ENCODE measurements around the gene PPP1R9A.

The PPP1R9A gene

GRCh38 chr7:95213809-95214492 is 306.6 kb downstream of the PPP1R9A start:
- peak overlapping the region; percentile 25 for H3K4me3 ChIP-seq
- no peak for TF ChIP-seq CTCF (IDR thresholded peaks at IDR 0.05)
- DNase-seq (ENCODE audit: low spot score), result peak; percentile 88
- H3K27ac ChIP-seq, result peak overlapping the region; percentile 9 to 71

GRCh38 chr7:95219721-95220120 is 312.3 kb downstream of the PPP1R9A start:
- no peak for DNase-seq (ENCODE audit: low spot score)
- Histone ChIP-seq H3K4me3 (no peak overlapping the region), H3K27ac (no peak overlapping the region)
- no peak for TF ChIP-seq CTCF (IDR thresholded peaks at IDR 0.05)

GRCh38 chr7:95220328-95220727 is 312.9 kb downstream of the PPP1R9A start:
- DNase-seq (ENCODE audit: low spot score), result no peak
- Histone ChIP-seq H3K4me3 (no peak overlapping the region), H3K27ac (no peak overlapping the region)
- TF ChIP-seq CTCF (IDR thresholded peaks at IDR 0.05), result no peak

- H3K4me3 ChIP-seq, result no peak overlapping the region
- no peak for TF ChIP-seq CTCF (IDR thresholded peaks at IDR 0.05)
- no peak for DNase-seq (ENCODE audit: low spot score)
- H3K27ac ChIP-seq, result no peak overlapping the region
Observed at GRCh38 chr7:95225301-95225700, 317.9 kb downstream of the PPP1R9A start.

- no peak overlapping the region for H3K4me3 ChIP-seq
- no peak for TF ChIP-seq CTCF (IDR thresholded peaks at IDR 0.05)
- no peak overlapping the region for H3K27ac ChIP-seq
- DNase-seq (ENCODE audit: low spot score), result no peak
Observed at GRCh38 chr7:95229301-95229700, 321.9 kb downstream of the PPP1R9A start.

- TF ChIP-seq CTCF (IDR thresholded peaks at IDR 0.05), result no peak
- H3K4me3 ChIP-seq, result no peak overlapping the region
- no peak overlapping the region for H3K27ac ChIP-seq
- no peak for DNase-seq (ENCODE audit: low spot score)
Observed at GRCh38 chr7:95238252-95238943, 331.0 kb downstream of the PPP1R9A start.

GRCh38 chr7:95240921-95241320 is 333.5 kb downstream of the PPP1R9A start:
- no peak for DNase-seq (ENCODE audit: low spot score)
- TF ChIP-seq CTCF (IDR thresholded peaks at IDR 0.05), result no peak
- H3K27ac ChIP-seq, result no peak overlapping the region
- no peak overlapping the region for H3K4me3 ChIP-seq

All from coronary artery (tissue), 2 donors.